ENCODE measurements around the gene SBK3.
"Not testable (repeated sequence)": the region's sequence is repeated elsewhere in the genome, so short reads cannot be mapped to it uniquely, and the experiment has no call there.

SBK3 gene

DNA sequence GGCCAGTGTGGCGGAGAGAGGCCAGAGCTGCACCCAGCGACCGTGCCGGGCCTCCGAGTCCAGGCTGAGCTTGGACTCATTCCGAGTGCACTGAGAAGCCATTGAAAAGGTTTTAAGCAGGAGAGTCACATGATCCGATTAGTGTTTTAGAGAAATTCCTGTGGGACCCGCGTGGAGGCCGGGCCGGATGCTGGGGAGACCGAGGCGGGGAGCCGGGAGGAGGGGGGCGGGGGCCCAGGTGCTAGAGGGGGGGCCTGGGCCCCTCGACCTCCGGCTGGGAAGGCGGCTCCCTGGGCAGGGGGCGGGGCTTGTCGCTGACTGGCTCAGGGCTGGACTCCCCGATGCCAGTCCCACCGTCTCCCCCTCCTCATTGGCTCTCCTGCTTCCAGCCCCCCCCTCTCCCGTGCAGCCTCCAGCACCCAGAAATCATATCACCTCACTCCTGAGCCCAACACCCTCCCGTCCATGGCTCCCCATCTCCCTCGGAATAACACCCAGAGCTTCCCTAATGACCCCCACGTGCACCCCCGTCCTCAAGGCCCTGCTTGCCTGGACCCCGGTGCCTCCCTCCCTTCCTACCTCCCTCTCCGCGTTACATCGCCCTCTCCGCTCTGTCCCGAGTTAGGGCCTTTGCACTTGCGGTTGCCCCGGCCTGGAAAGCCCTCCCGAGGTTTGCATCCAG, 40.5 kb upstream of the SBK3 start:
- no peak for TF ChIP-seq PAX5 (IDR thresholded peaks at IDR 0.05; ENCODE audit: insufficient read depth, low read length, severe bottlenecking)
- TF ChIP-seq SPI1 (IDR thresholded peaks at IDR 0.05; ENCODE audit: low read depth, low read length): no peak
- no peak for TF ChIP-seq POLR2AphosphoS5 (IDR thresholded peaks at IDR 0.05; ENCODE audit: low read depth, low read length)
- no peak for TF ChIP-seq TAF1 (IDR thresholded peaks at IDR 0.05; ENCODE audit: low read depth, low read length)
- TF ChIP-seq POLR2A (IDR thresholded peaks at IDR 0.05; ENCODE audit: low read depth, low read length): no peak
- no peak for TF ChIP-seq POU2F2 (IDR thresholded peaks at IDR 0.05; ENCODE audit: low read depth, low read length)
- FAIRE-seq (no peak), DNase-seq (ENCODE audit: insufficient read length, low spot score) (no peak)

DNA sequence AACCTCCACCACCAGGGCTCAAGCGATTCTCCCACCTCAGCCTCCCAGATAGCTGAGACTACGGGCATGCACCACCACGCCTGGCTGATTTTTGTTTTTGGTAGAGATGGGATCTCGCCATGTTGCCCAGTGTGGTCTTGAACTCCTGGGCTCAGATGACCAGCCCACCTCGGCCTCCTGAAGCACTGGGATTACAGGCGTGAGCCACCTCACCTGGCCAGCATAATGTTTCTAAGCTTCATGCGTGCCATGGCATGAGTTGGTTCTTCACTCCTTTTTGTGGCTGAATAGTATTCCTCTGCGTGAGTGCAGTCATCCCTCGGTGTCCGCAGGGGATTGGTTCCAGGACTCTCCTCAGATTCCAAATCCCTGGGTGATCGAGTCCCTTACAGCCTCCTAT, 39.5 kb upstream of the SBK3 start:
- no peak for DNase-seq (ENCODE audit: insufficient read length, low spot score)
- no peak for FAIRE-seq
- TF ChIP-seq POLR2A (IDR thresholded peaks at IDR 0.05; ENCODE audit: low read depth, low read length) (no peak), PAX5 (IDR thresholded peaks at IDR 0.05; ENCODE audit: insufficient read depth, low read length, severe bottlenecking) (no peak), POLR2AphosphoS5 (IDR thresholded peaks at IDR 0.05; ENCODE audit: low read depth, low read length) (no peak), TAF1 (IDR thresholded peaks at IDR 0.05; ENCODE audit: low read depth, low read length) (no peak), SPI1 (IDR thresholded peaks at IDR 0.05; ENCODE audit: low read depth, low read length) (no peak), POU2F2 (IDR thresholded peaks at IDR 0.05; ENCODE audit: low read depth, low read length) (no peak)

DNA sequence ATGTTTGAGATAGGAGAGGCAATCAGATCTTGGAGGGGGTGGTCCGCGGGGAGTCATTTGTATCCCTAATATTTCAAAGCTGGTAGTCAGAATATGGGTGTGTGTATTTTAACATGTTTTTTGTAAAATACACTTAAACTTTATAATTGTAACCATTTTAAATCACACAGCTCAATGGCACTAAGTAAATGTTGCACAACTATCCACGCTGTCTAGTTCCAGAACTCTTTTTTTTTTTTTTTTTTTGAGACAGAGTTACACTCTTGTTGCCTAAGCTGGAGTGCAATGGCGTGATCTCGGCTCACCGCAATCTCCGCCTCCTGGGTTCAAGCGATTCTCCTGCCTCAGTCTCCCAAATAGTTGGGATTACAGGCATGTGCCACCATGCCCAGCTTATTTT, 38.6 kb upstream of the SBK3 start:
- not testable (repeated sequence) for DNase-seq (ENCODE audit: insufficient read length, low spot score); FAIRE-seq

DNA sequence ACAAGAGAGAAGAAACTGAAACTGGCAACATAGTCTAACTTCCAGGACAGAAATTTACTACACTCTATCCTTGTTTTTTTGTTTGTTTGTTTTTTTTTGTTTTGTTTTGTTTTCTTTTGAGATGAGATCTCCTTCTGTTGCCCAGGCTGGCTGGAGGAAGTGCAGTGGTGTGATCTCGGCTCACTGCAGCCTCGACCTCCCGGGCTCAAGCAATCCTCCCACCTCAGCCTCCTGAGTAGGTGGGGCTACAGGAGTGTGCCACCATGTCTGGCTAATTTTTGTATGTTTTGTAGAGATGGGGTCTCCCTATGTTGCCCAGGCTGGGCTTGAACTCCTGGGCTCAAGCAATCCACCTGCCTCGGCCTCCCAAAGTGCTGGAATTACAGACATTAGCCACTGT, 36.9 kb upstream of the SBK3 start:
- not testable (repeated sequence) for FAIRE-seq; DNase-seq (ENCODE audit: insufficient read length, low spot score)

DNA sequence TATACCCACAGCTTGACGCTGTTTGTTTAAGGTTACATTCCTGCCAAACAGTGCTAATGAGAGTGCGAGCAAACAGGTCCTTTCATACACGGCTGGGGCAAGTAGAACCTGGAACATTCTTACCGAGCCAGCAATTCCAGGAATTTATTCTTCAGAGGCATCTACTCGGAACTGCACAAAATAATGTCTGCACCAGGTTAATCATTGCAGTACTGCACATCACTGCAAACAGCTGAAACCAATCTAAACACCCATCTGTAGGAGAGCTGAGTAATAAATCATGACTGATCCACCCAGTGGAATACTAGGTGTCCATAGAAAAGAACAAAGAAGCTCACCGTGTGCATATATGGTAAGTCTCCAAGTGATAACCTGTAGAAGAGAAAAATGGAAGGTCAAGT, 36.5 kb upstream of the SBK3 start:
- DNase-seq (ENCODE audit: insufficient read length, low spot score) (no peak), FAIRE-seq (no peak)
- TF ChIP-seq TAF1 (IDR thresholded peaks at IDR 0.05; ENCODE audit: low read depth, low read length): no peak
- no peak for TF ChIP-seq POLR2A (IDR thresholded peaks at IDR 0.05; ENCODE audit: low read depth, low read length)
- TF ChIP-seq POLR2AphosphoS5 (IDR thresholded peaks at IDR 0.05; ENCODE audit: low read depth, low read length): no peak
- no peak for TF ChIP-seq PAX5 (IDR thresholded peaks at IDR 0.05; ENCODE audit: insufficient read depth, low read length, severe bottlenecking)
- TF ChIP-seq POU2F2 (IDR thresholded peaks at IDR 0.05; ENCODE audit: low read depth, low read length): no peak
- no peak for TF ChIP-seq SPI1 (IDR thresholded peaks at IDR 0.05; ENCODE audit: low read depth, low read length)

DNA sequence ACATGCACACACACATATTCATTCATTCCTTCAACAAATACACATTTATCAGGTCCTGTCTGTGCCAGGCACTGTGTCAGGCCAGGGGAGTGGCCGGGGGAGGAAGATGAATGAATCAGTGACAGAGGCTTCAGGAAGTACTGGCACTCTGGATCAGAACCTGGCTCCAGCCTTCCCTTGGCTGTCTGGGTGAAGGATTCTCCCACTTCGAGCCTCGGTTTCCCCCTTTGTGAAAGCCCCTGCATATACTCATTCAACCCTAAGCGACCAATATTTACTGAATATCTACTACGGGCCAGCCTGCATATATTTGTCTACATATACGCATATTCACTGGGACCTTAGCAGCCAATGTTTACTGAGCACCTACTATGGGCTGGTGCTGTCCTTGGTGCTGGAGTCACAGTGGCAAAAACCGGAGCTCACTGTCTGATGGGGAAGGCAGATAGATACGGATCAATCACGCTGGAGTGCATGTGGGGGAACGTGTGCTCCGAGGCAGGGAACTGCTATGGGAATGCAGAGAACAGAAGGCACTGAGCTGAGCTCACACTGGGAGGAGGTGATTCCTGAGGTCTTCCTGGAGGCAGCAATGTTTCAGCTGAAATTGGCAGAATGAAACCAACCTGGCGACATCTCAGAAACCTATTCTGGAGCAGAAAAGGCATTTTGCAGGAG, 35.9 kb upstream of the SBK3 start:
- DNase-seq (ENCODE audit: insufficient read length, low spot score) (no peak), FAIRE-seq (peak; percentile 72)
- TF ChIP-seq PAX5 (IDR thresholded peaks at IDR 0.05; ENCODE audit: insufficient read depth, low read length, severe bottlenecking): no peak
- no peak for TF ChIP-seq POLR2AphosphoS5 (IDR thresholded peaks at IDR 0.05; ENCODE audit: low read depth, low read length)
- no peak for TF ChIP-seq TAF1 (IDR thresholded peaks at IDR 0.05; ENCODE audit: low read depth, low read length)
- no peak for TF ChIP-seq POLR2A (IDR thresholded peaks at IDR 0.05; ENCODE audit: low read depth, low read length)
- no peak for TF ChIP-seq SPI1 (IDR thresholded peaks at IDR 0.05; ENCODE audit: low read depth, low read length)
- no peak for TF ChIP-seq POU2F2 (IDR thresholded peaks at IDR 0.05; ENCODE audit: low read depth, low read length)

DNA sequence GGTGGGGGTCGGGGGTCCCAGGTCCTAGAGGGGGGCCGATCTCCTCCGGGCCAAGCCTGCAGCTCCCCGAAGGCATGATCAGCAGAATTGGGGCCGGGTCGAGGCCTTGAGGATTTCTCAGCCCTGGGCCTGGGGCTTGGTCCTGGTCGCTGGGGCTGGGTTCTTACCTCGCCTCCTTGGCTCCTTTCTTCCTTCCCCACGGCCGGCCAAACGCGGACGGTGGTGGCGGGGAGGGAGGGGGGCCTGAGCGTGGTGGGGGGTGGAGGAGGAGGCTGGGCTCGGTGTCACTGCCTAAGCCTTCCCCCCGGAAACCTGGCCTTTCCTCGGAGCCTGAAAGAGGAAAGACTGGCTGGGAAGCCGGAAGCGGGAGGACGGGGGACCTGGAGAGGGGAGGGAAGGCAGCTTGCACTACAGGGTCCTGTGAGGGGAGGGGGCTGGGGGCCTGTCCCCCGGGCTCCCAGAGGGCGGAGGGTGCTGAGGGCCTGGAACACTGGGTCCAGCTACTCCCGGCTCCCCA, 35.3 kb upstream of the SBK3 start, which contains the start of gene ZNF579:
Gene ZNF579 (minus strand): TSS at position 221 of the 517 bp plus-strand sequence. CDS start 1,209 bp downstream, outside the sequence.
- peak; percentile 85 for FAIRE-seq
- DNase-seq (ENCODE audit: insufficient read length, low spot score): peak; percentile 88
- TF ChIP-seq POLR2A (IDR thresholded peaks at IDR 0.05; ENCODE audit: low read depth, low read length): 0 out of 2 replicates have a peak, but pooled peaks have one; percentile 42
- TF ChIP-seq TAF1 (IDR thresholded peaks at IDR 0.05; ENCODE audit: low read depth, low read length): no peak
- TF ChIP-seq SPI1 (IDR thresholded peaks at IDR 0.05; ENCODE audit: low read depth, low read length): no peak
- no peak for TF ChIP-seq POLR2AphosphoS5 (IDR thresholded peaks at IDR 0.05; ENCODE audit: low read depth, low read length)
- TF ChIP-seq POU2F2 (IDR thresholded peaks at IDR 0.05; ENCODE audit: low read depth, low read length): peak; percentile 43; the same call in 1 of the 2 replicates
- TF ChIP-seq PAX5 (IDR thresholded peaks at IDR 0.05; ENCODE audit: insufficient read depth, low read length, severe bottlenecking): no peak

DNA sequence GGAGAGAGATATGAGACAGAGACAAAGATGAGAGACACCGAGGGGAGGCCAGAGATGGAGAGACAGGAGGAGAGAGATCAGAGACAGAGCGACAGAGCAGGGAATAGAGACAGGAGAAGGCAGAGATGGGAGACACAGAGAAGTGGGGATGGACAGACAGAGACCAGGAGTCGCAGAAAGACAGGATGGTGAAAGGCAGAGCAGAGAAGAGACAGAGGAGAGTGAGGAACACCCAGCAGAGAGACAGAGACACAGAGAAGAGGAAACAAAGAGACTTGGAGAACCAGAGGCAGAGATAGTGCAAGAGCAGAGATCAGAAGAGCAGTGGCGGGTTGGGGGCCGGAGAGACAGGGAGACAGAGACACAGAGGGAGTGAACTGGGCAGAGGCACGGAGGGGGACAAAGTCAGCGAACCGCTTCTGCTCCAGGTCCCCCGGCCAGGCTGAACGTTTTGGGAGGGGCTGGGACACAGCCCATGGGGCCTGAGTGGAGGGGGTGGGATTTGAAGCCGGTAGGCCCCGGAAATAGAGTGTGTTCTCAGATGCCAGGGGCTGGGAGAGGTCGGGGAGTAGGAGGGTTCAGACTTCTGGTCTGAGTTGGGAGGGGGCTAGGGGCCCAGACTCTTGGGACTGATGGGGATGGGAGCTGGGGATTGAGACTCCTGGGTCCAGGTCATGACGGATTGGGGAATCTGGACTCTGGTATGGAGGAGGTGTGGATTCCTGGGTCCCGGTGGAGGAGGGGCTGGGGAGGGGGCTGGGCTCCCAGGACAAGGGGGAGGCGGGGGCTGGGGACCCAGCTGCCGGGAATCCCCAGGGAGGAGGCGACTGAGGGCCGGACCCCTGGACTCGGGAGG, 34.7 kb upstream of the SBK3 start:
- TF ChIP-seq PAX5 (IDR thresholded peaks at IDR 0.05; ENCODE audit: insufficient read depth, low read length, severe bottlenecking) (no peak), POLR2A (IDR thresholded peaks at IDR 0.05; ENCODE audit: low read depth, low read length) (no peak), SPI1 (IDR thresholded peaks at IDR 0.05; ENCODE audit: low read depth, low read length) (no peak), POLR2AphosphoS5 (IDR thresholded peaks at IDR 0.05; ENCODE audit: low read depth, low read length) (no peak), POU2F2 (IDR thresholded peaks at IDR 0.05; ENCODE audit: low read depth, low read length) (no peak), TAF1 (IDR thresholded peaks at IDR 0.05; ENCODE audit: low read depth, low read length) (no peak)
- FAIRE-seq: no peak
- DNase-seq (ENCODE audit: insufficient read length, low spot score): no peak

Data from GM12891 (cell line).